A549 (cell line): ENCODE results near the gene LYPLA2. TPM values are rescaled to one million over a fixed set of nuclear protein-coding genes. Genes with fewer than 3 reads are reported as not detected.

ENCODE experiments used
- ATAC-seq, 2 experiments: fragments of 200-7000 bp in 1 of 2; fragments of >200 bp in 1 of 2; cut with Nextera tagmentation in 1 of 2; cut with Tn5 transposase in 1 of 2; 3 replicates each; pipeline versions ENCODE4 v1.8.0 to v1.9.1; 2018 to 2020; ENCODE audit warnings: mild to moderate bottlenecking in 1 of 2, moderate library complexity in 1 of 2
- CTCF ChIA-PET: fragments of 300-600 bp; sonication (Branson Sonifier 250); formaldehyde crosslinking; extraction: SDS; loops from one replicate; lab custom pipeline; 2021; ENCODE audit warnings: antibody characterized with exemption, inconsistent platforms; lab: Yijun Ruan, JAX
- POLR2A ChIA-PET: fragments of 350-600 bp; formaldehyde crosslinking; extraction: SDS; loops from one replicate; lab custom pipeline; 2021; ENCODE audit warnings: antibody characterized with exemption, inconsistent platforms; lab: Yijun Ruan, JAX
- DNase-seq, 2 experiments: peaks; one replicate each; pipeline versions ENCODE4 v3.0.0 to v3.0.0-alpha.2; 2011 to 2016; ENCODE audit warnings: low read depth in 1 of 2, low spot score in 1 of 2
- FAIRE-seq: peaks from 2 replicates; lab custom pipeline; 2011; peaks lifted over from hg19 to GRCh38; lab: Jason Lieb, UNC
- H3K27ac ChIP-seq, 2 experiments: fragments of >200 bp; sonication (Bioruptor Twin); formaldehyde crosslinking; 3 replicates each; pipeline ENCODE4 v1.5.1; 2016 to 2017
- H3K4me1 ChIP-seq: fragments of >200 bp; sonication (Bioruptor Twin); formaldehyde crosslinking; 3 replicates; pipeline ENCODE4 v1.6.1; 2016
- H3K4me2 ChIP-seq: fragments of >200 bp; sonication (Bioruptor Twin); formaldehyde crosslinking; 3 replicates; pipeline ENCODE4 v1.6.1; 2016
- H3K4me3 ChIP-seq: fragments of >200 bp; sonication (Bioruptor Twin); formaldehyde crosslinking; 3 replicates; pipeline ENCODE4 v1.5.1; 2016
- H3K9me3 ChIP-seq: fragments of >200 bp; sonication (Bioruptor Twin); formaldehyde crosslinking; 3 replicates; pipeline ENCODE4 v1.6.1; 2016
- BCL3 ChIP-seq: fragments of >200 bp; sonication (Bioruptor Twin); formaldehyde crosslinking; IDR thresholded peaks from 3 replicates; pipeline ENCODE4 v1.6.1; 2016
- CHD2 ChIP-seq: fragments of 150-350 bp; IDR thresholded peaks from 2 replicates; pipeline ENCODE4 v1.6.1; 2014; ENCODE audit warnings: low read length; ENCODE audit not compliant: partially characterized antibody
- CTCF ChIP-seq: fragments of >200 bp; sonication (Bioruptor Twin); formaldehyde crosslinking; IDR thresholded peaks from 3 replicates; pipeline ENCODE4 v1.5.1; 2016
- E2F6 ChIP-seq: IDR thresholded peaks from 2 replicates; pipeline ENCODE4 v1.6.1; 2012; ENCODE audit warnings: low read depth, borderline replicate concordance
- ELK1 ChIP-seq: fragments of 150-350 bp; IDR thresholded peaks from 2 replicates; pipeline ENCODE4 v1.6.1; 2014; ENCODE audit warnings: low read depth, mild to moderate bottlenecking, low read length
- EP300 ChIP-seq, 2 experiments: fragments of >200 bp; sonication (Bioruptor Twin); formaldehyde crosslinking; IDR thresholded peaks; 2 replicates in 1 of 2; 3 replicates in 1 of 2; pipeline ENCODE4 v1.6.1; 2016 to 2017
- FOSL2 ChIP-seq, 2 experiments: fragments of 450-650 bp in 1 of 2; fragments of >200 bp in 1 of 2; sonication (Bioruptor Twin) in 1 of 2; formaldehyde crosslinking; IDR thresholded peaks; 2 replicates each; pipeline versions ENCODE4 v1.5.0 to v1.6.1; 2016 to 2020; ENCODE audit warnings: mild to moderate bottlenecking in 1 of 2, moderate library complexity in 1 of 2
- FOXS1 ChIP-seq: fragments of 250-450 bp; sonication (Bioruptor Pico); IDR thresholded peaks from 2 replicates; pipeline ENCODE4 v1.5.0; 2020; ENCODE audit warnings: mild to moderate bottlenecking, moderate library complexity
- GATA3 ChIP-seq: IDR thresholded peaks from 2 replicates; pipeline ENCODE4 v1.6.1; 2012; ENCODE audit warnings: borderline replicate concordance
- HEYL ChIP-seq: fragments of 250-450 bp; sonication (Bioruptor Pico); IDR thresholded peaks from 2 replicates; pipeline ENCODE4 v1.8.0; 2021; ENCODE audit warnings: mild to moderate bottlenecking, moderate library complexity
- JUN ChIP-seq, 2 experiments: fragments of >200 bp; sonication (Bioruptor Twin); formaldehyde crosslinking; IDR thresholded peaks; 2 replicates in 1 of 2; 3 replicates in 1 of 2; pipeline ENCODE4 v1.6.1; 2016 to 2017
- KDM1A ChIP-seq: fragments of 200-600 bp; sonication (generic); IDR thresholded peaks from 2 replicates; pipeline ENCODE4 v1.6.1; 2016; ENCODE audit warnings: low read depth, mild to moderate bottlenecking
- MAX ChIP-seq: IDR thresholded peaks from 2 replicates; pipeline ENCODE4 v1.6.1; 2012
- NPAS2 ChIP-seq: fragments of 250-450 bp; sonication (Bioruptor Pico); IDR thresholded peaks from 2 replicates; pipeline ENCODE4 v1.8.0; 2022; ENCODE audit warnings: mild to moderate bottlenecking, moderate library complexity, borderline replicate concordance
- NR3C1 ChIP-seq: fragments of >200 bp; sonication (Bioruptor Twin); formaldehyde crosslinking; IDR thresholded peaks from 3 replicates; pipeline ENCODE4 v1.6.1; 2017
- PBX3 ChIP-seq: IDR thresholded peaks from 2 replicates; pipeline ENCODE4 v1.6.1; 2012
- POLR2A ChIP-seq: IDR thresholded peaks from 2 replicates; pipeline ENCODE4 v1.6.1; 2012; ENCODE audit warnings: mild to moderate bottlenecking, low read length
- RARB ChIP-seq: fragments of 250-450 bp; sonication (Bioruptor Pico); IDR thresholded peaks from 2 replicates; pipeline ENCODE4 v1.8.0; 2021; ENCODE audit warnings: mild to moderate bottlenecking, moderate library complexity
- RCOR1 ChIP-seq: fragments of 150-350 bp; IDR thresholded peaks from 2 replicates; pipeline ENCODE4 v1.6.1; 2014; ENCODE audit warnings: antibody characterized with exemption, low read length, low read depth
- RFX5 ChIP-seq: fragments of 450-650 bp; IDR thresholded peaks from 2 replicates; pipeline ENCODE4 v1.7.1; 2014; ENCODE audit warnings: antibody characterized with exemption, mild to moderate bottlenecking, moderate library complexity
- TFCP2L1 ChIP-seq: fragments of 250-450 bp; sonication (Bioruptor Pico); IDR thresholded peaks from 2 replicates; pipeline ENCODE4 v1.5.0; 2021; ENCODE audit warnings: mild to moderate bottlenecking
- ZSCAN20 ChIP-seq: fragments of 250-450 bp; sonication (Bioruptor Pico); IDR thresholded peaks from 2 replicates; pipeline ENCODE4 v1.8.0; 2022; ENCODE audit warnings: mild to moderate bottlenecking, moderate library complexity
- WGBS: methylation state at CpG from one replicate; pipeline ENCODE4 v1.1.6; 2017; ENCODE audit errors: missing lambda C conversion rate; 5-methylcytosine and 5-hydroxymethylcytosine counted together
- polyA plus RNA-seq, 4 experiments: library from polyadenylated mRNA; depleted of rRNA in 3 of 4; stranded (reverse); fragments of >200 nt; fragmentation: RNase III in 1 of 4; extraction: RNeasy Plus Mini Kit Qiagen cat#74134 plus additional on column Dnase treatment in 1 of 4; gene quantifications; 2 replicates in 3 of 4; 3 replicates in 1 of 4; pipeline ENCODE4 v1.2.3, GENCODE V29; 2011 to 2017

The LYPLA2 gene
- polyA plus RNA-seq, 2 of the 4 experiments (the other 2 are of a cell fraction), result 17.8 to 49.2 TPM

GRCh38 chr1:23804183-23804835 is 13.4 kb downstream of the LYPLA2 start (continued):
- TF ChIP-seq ZSCAN20 (no peak), BCL3 (no peak), MAX (no peak), JUN (IDR thresholded peaks at IDR 0.05) (no peak), FOXS1 (CRISPR knock-in tag) (no peak), CHD2 (no peak), TFCP2L1 (CRISPR knock-in tag) (no peak)

GRCh38 chr1:23805025-23805424 is 14.1 kb downstream of the LYPLA2 start:
- no peaks in the 10 kb centered on the region for H3K9me3 ChIP-seq
- no peak overlapping the region for H3K27ac ChIP-seq
- 86% methylated on average over 2 of the region's 2 CpGs for WGBS
- ATAC-seq (no peak), FAIRE-seq (no peak)
- peaks cover 5% of the 10 kb centered on the region; the same call in 1 of the 3 replicates for H3K4me1 ChIP-seq
- POLR2A ChIA-PET, result no interaction called here
- TF ChIP-seq E2F6 (no peak), POLR2A (no peak), KDM1A (no peak), CTCF (no peak), FOSL2 (IDR thresholded peaks at IDR 0.05) (no peak), FOSL2 (CRISPR knock-in tag; IDR thresholded peaks at IDR 0.05) (no peak), RCOR1 (no peak), BCL3 (no peak), NR3C1 (no peak), NPAS2 (CRISPR knock-in tag) (no peak)
- TF ChIP-seq, all 56 proteins: peak for 0
- Histone ChIP-seq H3K4me2 (no peak overlapping the region), H3K4me3 (no peak overlapping the region)
- CTCF ChIA-PET, result interaction anchor here (0.9 to 1.7 kb wide), 4 partner anchors 8 to 112 kb away, joined by 3 to 6 read pairs (median 6); no protein-coding TSS in a partner anchor
- DNase-seq, result no peak

- Histone ChIP-seq H3K4me3 (no peak overlapping the region), H3K9me3 (no peaks in the 10 kb centered on the region), H3K27ac (no peak overlapping the region), H3K4me2 (no peak overlapping the region), H3K4me1 (peaks cover 5% of the 10 kb centered on the region; the same call in 1 of the 3 replicates)
- WGBS, result 72% methylated on average over 6 of the region's 6 CpGs
- DNase-seq (no peak), ATAC-seq (no peak), FAIRE-seq (no peak)
- ChIA-PET POLR2A (no interaction called here), CTCF (interaction anchor here (1.4 to 6.6 kb wide), 5 partner anchors 10 to 111 kb away, joined by 5 to 57 read pairs (median 6); partner anchors contain the start of gene HMGCL)
- no peak for TF ChIP-seq BCL3
- no peak for TF ChIP-seq NR3C1
- TF ChIP-seq GATA3, result no peak
- no peak for TF ChIP-seq CHD2
- TF ChIP-seq MAX, result no peak
- no peak for TF ChIP-seq RFX5
- TF ChIP-seq EP300 (IDR thresholded peaks at IDR 0.05), result no peak
- TF ChIP-seq PBX3, result no peak
- no peak for TF ChIP-seq ELK1
- no peak for TF ChIP-seq RARB (CRISPR knock-in tag)
- no peak for TF ChIP-seq HEYL (CRISPR knock-in tag)
Observed at GRCh38 chr1:23806280-23806679, 15.3 kb downstream of the LYPLA2 start.
